ENCODE results near the gene ACSF2. TPM values are rescaled to one million over a fixed set of nuclear protein-coding genes. Genes with fewer than 3 reads are reported as not detected.

The ACSF2 gene
- total RNA-seq, 1 experiment from 2014 or later: 17.8 TPM

DNA sequence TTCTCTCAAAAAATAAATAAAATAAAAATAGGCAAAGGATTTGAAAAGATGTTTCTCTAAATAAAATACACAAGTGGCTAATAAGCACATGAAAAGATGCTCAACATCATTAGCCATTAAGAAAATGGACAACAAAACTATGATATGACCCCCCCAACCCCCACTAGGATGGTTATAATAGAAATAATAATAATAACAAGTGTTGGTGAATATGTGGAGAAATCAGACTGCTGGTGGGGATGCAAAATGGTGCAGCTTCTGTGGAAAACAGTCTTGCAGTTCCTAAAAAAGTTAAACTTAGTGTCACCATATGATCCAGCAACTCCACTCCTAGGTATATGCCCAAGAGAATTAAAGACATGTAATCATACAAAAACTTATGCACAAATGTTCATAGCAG lies 73.3 kb downstream of the ACSF2 start:
- ChIA-PET POLR2A (interaction anchor here (2.5 kb wide), 1 partner anchor 12 kb away, joined by 12 read pairs; no protein-coding TSS in a partner anchor), CTCF (interaction anchor here (0.7 to 1.7 kb wide), 3 partner anchors 15 to 181 kb away, joined by 3 to 7 read pairs (median 4); no protein-coding TSS in a partner anchor)
- TF ChIP-seq, protein P1, sequence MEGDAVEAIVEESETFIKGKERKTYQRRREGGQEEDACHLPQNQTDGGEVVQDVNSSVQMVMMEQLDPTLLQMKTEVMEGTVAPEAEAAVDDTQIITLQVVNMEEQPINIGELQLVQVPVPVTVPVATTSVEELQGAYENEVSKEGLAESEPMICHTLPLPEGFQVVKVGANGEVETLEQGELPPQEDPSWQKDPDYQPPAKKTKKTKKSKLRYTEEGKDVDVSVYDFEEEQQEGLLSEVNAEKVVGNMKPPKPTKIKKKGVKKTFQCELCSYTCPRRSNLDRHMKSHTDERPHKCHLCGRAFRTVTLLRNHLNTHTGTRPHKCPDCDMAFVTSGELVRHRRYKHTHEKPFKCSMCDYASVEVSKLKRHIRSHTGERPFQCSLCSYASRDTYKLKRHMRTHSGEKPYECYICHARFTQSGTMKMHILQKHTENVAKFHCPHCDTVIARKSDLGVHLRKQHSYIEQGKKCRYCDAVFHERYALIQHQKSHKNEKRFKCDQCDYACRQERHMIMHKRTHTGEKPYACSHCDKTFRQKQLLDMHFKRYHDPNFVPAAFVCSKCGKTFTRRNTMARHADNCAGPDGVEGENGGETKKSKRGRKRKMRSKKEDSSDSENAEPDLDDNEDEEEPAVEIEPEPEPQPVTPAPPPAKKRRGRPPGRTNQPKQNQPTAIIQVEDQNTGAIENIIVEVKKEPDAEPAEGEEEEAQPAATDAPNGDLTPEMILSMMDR (IDR thresholded peaks at IDR 0.05; ENCODE audit: unreplicated experiment): no peak
- no peak for DNase-seq (ENCODE audit: unreplicated experiment)
- intact Hi-C loops (cut with micrococcal nuclease): no loop called here
- H3K27me3 Mint-ChIP-seq (ENCODE audit: insufficient read depth, unreplicated experiment): no peaks in the 10 kb centered on the region
- no peaks in the 10 kb centered on the region for H3K9me3 Mint-ChIP-seq (ENCODE audit: unreplicated experiment)
- no peak overlapping the region for H3K27ac Mint-ChIP-seq (ENCODE audit: low read depth, unreplicated experiment)
- H3K36me3 Mint-ChIP-seq (ENCODE audit: insufficient read depth, unreplicated experiment): no peaks in the 10 kb centered on the region
- no peak overlapping the region for H3K4me3 Mint-ChIP-seq (ENCODE audit: unreplicated experiment)
- BruUV-seq (replicated peaks): no TSS peak
- peaks cover 7% of the 10 kb centered on the region for H3K4me1 Mint-ChIP-seq (ENCODE audit: insufficient read depth, unreplicated experiment)

DNA sequence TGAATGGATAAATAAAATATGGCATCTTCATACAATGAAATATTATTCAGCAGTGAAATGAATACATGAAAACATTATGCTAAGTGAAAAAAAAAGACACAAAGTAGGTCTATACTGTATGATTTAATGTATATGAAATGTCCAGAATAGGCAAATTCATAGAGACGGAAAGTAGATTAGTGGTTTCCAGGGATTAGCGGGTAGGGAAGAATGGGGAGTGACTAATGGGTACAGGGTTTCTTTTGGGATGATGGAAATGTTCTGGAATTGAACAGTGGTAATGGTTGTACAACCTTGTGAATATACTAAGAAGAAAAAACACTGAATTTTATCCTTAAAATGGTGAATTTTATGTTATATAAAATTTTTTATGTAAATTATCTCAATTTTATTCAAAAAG lies 73.7 kb downstream of the ACSF2 start:
- H3K4me3 Mint-ChIP-seq (ENCODE audit: unreplicated experiment): no peak overlapping the region
- CTCF ChIA-PET: interaction anchor here (0.6 to 5.9 kb wide), 2 partner anchors 17 to 166 kb away, joined by 3 to 68 read pairs; no protein-coding TSS in a partner anchor
- H3K27me3 Mint-ChIP-seq (ENCODE audit: insufficient read depth, unreplicated experiment): no peaks in the 10 kb centered on the region
- peaks cover 4% of the 10 kb centered on the region for H3K36me3 Mint-ChIP-seq (ENCODE audit: insufficient read depth, unreplicated experiment)
- BruUV-seq (replicated peaks): no TSS peak
- DNase-seq (ENCODE audit: unreplicated experiment): no peak
- peaks cover 10% of the 10 kb centered on the region for H3K4me1 Mint-ChIP-seq (ENCODE audit: insufficient read depth, unreplicated experiment)
- intact Hi-C loops (cut with micrococcal nuclease): no loop called here
- no peaks in the 10 kb centered on the region for H3K9me3 Mint-ChIP-seq (ENCODE audit: unreplicated experiment)
- POLR2A ChIA-PET: no interaction called here
- no peak overlapping the region for H3K27ac Mint-ChIP-seq (ENCODE audit: low read depth, unreplicated experiment)
- TF ChIP-seq, protein P1 (IDR thresholded peaks at IDR 0.05; ENCODE audit: unreplicated experiment): no peak

- TF ChIP-seq, protein P1 (IDR thresholded peaks at IDR 0.05; ENCODE audit: unreplicated experiment): peak; percentile 31
- peaks cover 6% of the 10 kb centered on the region for H3K36me3 Mint-ChIP-seq (ENCODE audit: insufficient read depth, unreplicated experiment)
- intact Hi-C loops (cut with micrococcal nuclease): loop anchor here (1.0 kb wide), 1 partner anchor 19 kb away; no protein-coding TSS in a partner anchor
- DNase-seq (ENCODE audit: unreplicated experiment): peak; percentile 59
- H3K9me3 Mint-ChIP-seq (ENCODE audit: unreplicated experiment): no peaks in the 10 kb centered on the region
- ChIA-PET CTCF (interaction anchor here (0.6 to 5.9 kb wide), 16 partner anchors 8 to 584 kb away, joined by 3 to 68 read pairs (median 4); no protein-coding TSS in a partner anchor), POLR2A (interaction anchor here (0.5 to 3.0 kb wide), 5 partner anchors 10 to 41 kb away, joined by 3 to 21 read pairs (median 4); no protein-coding TSS in a partner anchor)
- H3K4me1 Mint-ChIP-seq (ENCODE audit: insufficient read depth, unreplicated experiment): peaks cover 11% of the 10 kb centered on the region
- BruUV-seq (replicated peaks): no TSS peak
- H3K4me3 Mint-ChIP-seq (ENCODE audit: unreplicated experiment): no peak overlapping the region
- no peak overlapping the region for H3K27ac Mint-ChIP-seq (ENCODE audit: low read depth, unreplicated experiment)
- H3K27me3 Mint-ChIP-seq (ENCODE audit: insufficient read depth, unreplicated experiment): no peaks in the 10 kb centered on the region
These were observed 75.0 kb downstream of the ACSF2 start for GRCh38 chr17:50501054-50501453.

- DNase-seq (ENCODE audit: unreplicated experiment): no peak
- H3K36me3 Mint-ChIP-seq (ENCODE audit: insufficient read depth, unreplicated experiment): peaks cover 6% of the 10 kb centered on the region
- H3K9me3 Mint-ChIP-seq (ENCODE audit: unreplicated experiment): no peaks in the 10 kb centered on the region
- H3K4me3 Mint-ChIP-seq (ENCODE audit: unreplicated experiment): no peak overlapping the region
- peaks cover 11% of the 10 kb centered on the region for H3K4me1 Mint-ChIP-seq (ENCODE audit: insufficient read depth, unreplicated experiment)
- no TSS peak for BruUV-seq (replicated peaks)
- ChIA-PET POLR2A (interaction anchor here (0.6 to 3.0 kb wide), 4 partner anchors 9 to 504 kb away, joined by 3 to 21 read pairs (median 6); no protein-coding TSS in a partner anchor), CTCF (interaction anchor here (0.6 to 5.9 kb wide), 10 partner anchors 10 to 346 kb away, joined by 3 to 68 read pairs (median 6); no protein-coding TSS in a partner anchor)
- intact Hi-C loops (cut with micrococcal nuclease): no loop called here
- TF ChIP-seq, protein P1 (IDR thresholded peaks at IDR 0.05; ENCODE audit: unreplicated experiment): no peak
- no peaks in the 10 kb centered on the region for H3K27me3 Mint-ChIP-seq (ENCODE audit: insufficient read depth, unreplicated experiment)
- no peak overlapping the region for H3K27ac Mint-ChIP-seq (ENCODE audit: low read depth, unreplicated experiment)
These were observed 76.4 kb downstream of the ACSF2 start for GRCh38 chr17:50502301-50502990.
